Liver (tissue), 3 donors: ENCODE results near the gene KRTDAP.

ENCODE experiments used
- GABPA ChIP-seq, 2 donors: IDR thresholded peaks in 1 of 2; conservative IDR thresholded peaks in 1 of 2; 2 replicates each; pipeline ENCODE4 v1.6.1; 2016; ENCODE audit warnings: antibody characterized with exemption in 2 of 2, mild to moderate bottlenecking in 1 of 2, moderate library complexity in 1 of 2
- TAF1 ChIP-seq: conservative IDR thresholded peaks from 2 replicates; pipeline ENCODE4 v1.6.1; 2016; ENCODE audit warnings: antibody characterized with exemption, mild to moderate bottlenecking
- YY1 ChIP-seq: IDR thresholded peaks from 2 replicates; pipeline ENCODE4 v1.6.1; 2016; ENCODE audit warnings: antibody characterized with exemption, mild to moderate bottlenecking
- TF ChIP-seq, protein P1 (sequence below): fragments of 150-350 bp; IDR thresholded peaks from 2 replicates; pipeline ENCODE4 v1.5.1; 2017; ENCODE audit warnings: improper control_type of control experiment, low read depth, low read length; ENCODE audit not compliant: missing input control
- TF ChIP-seq, protein P2 (sequence below): IDR thresholded peaks from 2 replicates; pipeline ENCODE4 v1.6.1; 2016; ENCODE audit warnings: antibody characterized with exemption
- TF ChIP-seq, protein P3 (sequence below): IDR thresholded peaks from 2 replicates; pipeline ENCODE4 v1.6.1; 2016; ENCODE audit warnings: antibody characterized with exemption
- donor health status: healthy.
- donor health status: healthy.

DNA sequence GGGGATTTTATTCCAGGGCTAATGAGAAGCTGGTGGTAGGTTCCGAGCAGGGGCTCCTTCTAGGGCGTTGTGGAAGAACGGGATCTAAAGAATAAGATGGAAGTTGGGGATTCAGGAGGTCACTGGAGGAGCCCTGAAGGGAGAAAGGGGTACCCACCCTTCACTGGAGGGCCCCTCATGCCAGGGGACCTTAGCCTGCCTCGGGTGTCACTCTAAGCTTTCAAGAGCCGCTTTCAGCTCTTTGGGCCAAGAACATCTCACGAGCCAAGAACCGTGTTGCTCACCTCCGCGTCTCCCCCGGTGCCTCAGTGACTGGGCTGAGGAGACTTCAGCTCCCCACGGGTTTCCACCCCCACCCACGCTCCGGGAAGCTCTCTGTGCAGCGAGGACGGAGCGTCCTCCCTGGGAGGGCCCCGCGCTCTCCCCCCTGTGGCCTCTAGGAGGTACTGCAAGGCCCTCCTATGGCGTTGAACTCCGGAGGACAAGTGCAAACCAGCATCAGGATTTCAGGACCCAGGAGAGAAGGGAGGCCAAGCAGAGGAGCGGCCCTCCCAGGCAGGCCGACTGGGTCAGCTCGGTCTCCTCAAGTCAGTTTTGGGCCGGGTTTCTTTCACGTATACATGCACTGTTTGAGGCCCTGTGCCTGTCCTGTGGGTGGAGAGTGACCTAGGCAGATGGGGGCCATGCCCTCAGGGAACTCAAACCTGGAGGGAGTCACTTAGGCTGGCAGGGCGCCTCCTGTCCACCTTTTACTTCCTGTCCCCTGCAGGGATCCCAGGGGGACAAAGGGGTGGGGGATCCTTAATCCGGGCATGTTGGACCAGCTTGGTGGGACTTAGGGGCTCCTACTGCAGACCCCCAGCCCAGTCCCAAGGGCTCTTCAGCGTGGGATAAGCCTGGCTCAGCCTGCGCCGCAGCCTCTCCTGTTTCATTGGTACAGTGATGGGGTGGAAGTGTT lies 5.1 kb upstream of the KRTDAP start:
- TF ChIP-seq, protein P1, sequence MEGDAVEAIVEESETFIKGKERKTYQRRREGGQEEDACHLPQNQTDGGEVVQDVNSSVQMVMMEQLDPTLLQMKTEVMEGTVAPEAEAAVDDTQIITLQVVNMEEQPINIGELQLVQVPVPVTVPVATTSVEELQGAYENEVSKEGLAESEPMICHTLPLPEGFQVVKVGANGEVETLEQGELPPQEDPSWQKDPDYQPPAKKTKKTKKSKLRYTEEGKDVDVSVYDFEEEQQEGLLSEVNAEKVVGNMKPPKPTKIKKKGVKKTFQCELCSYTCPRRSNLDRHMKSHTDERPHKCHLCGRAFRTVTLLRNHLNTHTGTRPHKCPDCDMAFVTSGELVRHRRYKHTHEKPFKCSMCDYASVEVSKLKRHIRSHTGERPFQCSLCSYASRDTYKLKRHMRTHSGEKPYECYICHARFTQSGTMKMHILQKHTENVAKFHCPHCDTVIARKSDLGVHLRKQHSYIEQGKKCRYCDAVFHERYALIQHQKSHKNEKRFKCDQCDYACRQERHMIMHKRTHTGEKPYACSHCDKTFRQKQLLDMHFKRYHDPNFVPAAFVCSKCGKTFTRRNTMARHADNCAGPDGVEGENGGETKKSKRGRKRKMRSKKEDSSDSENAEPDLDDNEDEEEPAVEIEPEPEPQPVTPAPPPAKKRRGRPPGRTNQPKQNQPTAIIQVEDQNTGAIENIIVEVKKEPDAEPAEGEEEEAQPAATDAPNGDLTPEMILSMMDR = peak; percentile 98
- TF ChIP-seq, protein P2, sequence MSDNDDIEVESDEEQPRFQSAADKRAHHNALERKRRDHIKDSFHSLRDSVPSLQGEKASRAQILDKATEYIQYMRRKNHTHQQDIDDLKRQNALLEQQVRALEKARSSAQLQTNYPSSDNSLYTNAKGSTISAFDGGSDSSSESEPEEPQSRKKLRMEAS = no peak
- no peak for TF ChIP-seq YY1
- no peak for TF ChIP-seq GABPA (IDR thresholded peaks at IDR 0.05 in 1 of 2, conservative IDR thresholded peaks at IDR 0.05 in 1 of 2)
- TF ChIP-seq, protein P3, sequence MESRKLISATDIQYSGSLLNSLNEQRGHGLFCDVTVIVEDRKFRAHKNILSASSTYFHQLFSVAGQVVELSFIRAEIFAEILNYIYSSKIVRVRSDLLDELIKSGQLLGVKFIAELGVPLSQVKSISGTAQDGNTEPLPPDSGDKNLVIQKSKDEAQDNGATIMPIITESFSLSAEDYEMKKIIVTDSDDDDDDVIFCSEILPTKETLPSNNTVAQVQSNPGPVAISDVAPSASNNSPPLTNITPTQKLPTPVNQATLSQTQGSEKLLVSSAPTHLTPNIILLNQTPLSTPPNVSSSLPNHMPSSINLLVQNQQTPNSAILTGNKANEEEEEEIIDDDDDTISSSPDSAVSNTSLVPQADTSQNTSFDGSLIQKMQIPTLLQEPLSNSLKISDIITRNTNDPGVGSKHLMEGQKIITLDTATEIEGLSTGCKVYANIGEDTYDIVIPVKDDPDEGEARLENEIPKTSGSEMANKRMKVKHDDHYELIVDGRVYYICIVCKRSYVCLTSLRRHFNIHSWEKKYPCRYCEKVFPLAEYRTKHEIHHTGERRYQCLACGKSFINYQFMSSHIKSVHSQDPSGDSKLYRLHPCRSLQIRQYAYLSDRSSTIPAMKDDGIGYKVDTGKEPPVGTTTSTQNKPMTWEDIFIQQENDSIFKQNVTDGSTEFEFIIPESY = no peak
- TF ChIP-seq TAF1 = no peak
